Measurements from ENCODE around the gene CELF5. TPM values are rescaled to one million over a fixed set of nuclear protein-coding genes. Genes with fewer than 3 reads are reported as not detected.

The CELF5 gene
- total and polyA plus RNA-seq, 2 donors (not counting 1 experiment from before 2014, with no cell fraction given): 0.15 TPM; not detected in 1

DNA sequence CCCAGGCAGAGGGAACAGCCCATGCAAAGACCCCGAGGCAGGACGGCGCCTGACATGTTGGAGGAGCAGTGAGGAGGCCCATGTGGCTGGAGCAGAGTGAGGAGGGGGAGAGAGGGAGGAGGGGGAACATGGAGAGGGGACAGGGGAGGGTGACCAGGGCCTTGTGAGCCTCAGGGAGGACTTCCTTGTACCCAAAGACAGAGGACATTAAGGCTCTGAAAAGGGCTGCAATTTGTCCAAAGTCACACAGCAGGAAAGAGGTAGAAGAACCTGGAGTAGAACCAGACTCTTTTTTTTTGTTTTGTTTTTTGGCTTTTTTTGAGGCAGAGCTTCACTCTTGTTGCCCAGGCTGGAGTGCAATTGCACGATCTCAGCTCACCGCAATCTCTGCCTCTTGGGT, 67.2 kb downstream of the CELF5 start:
- no peaks in the 10 kb centered on the region for H4K20me1 ChIP-seq (ENCODE audit: control insufficient read depth, insufficient read depth, low read length, poor library complexity, severe bottlenecking)
- TF ChIP-seq, protein P1, sequence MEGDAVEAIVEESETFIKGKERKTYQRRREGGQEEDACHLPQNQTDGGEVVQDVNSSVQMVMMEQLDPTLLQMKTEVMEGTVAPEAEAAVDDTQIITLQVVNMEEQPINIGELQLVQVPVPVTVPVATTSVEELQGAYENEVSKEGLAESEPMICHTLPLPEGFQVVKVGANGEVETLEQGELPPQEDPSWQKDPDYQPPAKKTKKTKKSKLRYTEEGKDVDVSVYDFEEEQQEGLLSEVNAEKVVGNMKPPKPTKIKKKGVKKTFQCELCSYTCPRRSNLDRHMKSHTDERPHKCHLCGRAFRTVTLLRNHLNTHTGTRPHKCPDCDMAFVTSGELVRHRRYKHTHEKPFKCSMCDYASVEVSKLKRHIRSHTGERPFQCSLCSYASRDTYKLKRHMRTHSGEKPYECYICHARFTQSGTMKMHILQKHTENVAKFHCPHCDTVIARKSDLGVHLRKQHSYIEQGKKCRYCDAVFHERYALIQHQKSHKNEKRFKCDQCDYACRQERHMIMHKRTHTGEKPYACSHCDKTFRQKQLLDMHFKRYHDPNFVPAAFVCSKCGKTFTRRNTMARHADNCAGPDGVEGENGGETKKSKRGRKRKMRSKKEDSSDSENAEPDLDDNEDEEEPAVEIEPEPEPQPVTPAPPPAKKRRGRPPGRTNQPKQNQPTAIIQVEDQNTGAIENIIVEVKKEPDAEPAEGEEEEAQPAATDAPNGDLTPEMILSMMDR (IDR thresholded peaks at IDR 0.05): no peak
- TF ChIP-seq EZH2 (IDR thresholded peaks at IDR 0.05; ENCODE audit: borderline replicate concordance, insufficient read depth, low read depth, low read length, poor library complexity, severe bottlenecking): no peak
- H3K4me1 Mint-ChIP-seq: no peaks in the 10 kb centered on the region
- no peak overlapping the region for H3K4me3 Mint-ChIP-seq
- peaks cover 0 to 3% (median 0%) of the 10 kb centered on the region in 3 donors for H3K9me3 ChIP-seq (ENCODE audit: control extremely low read depth in 1 of 3, control insufficient read depth in 2 of 3, insufficient read depth in 1 of 3, low read length in 2 of 3)
- no peak overlapping the region for H3K27ac Mint-ChIP-seq
- CTCF ChIA-PET: no interaction called here
- no peak overlapping the region for H3K4me3 ChIP-seq (ENCODE audit: control extremely low read depth in 1 of 5, extremely low read depth in 1 of 5, insufficient read depth in 1 of 5, low read depth in 2 of 5, low read length in 4 of 5)
- 81% methylated on average over 5 of the region's 5 CpGs for WGBS (ENCODE audit: insufficient coverage)
- H3K36me3 ChIP-seq (replicated peaks in 1 of 2; ENCODE audit: control extremely low read depth in 1 of 2, control insufficient read depth in 1 of 2, extremely low read depth in 1 of 2, insufficient read depth in 2 of 2, low read length in 1 of 2): no peaks in the 10 kb centered on the region
- intact Hi-C loops (cut with micrococcal nuclease): no loop called here
- H3K9me3 Mint-ChIP-seq (ENCODE audit: insufficient read depth): no peaks in the 10 kb centered on the region
- no peaks in the 10 kb centered on the region for H3K79me2 ChIP-seq (ENCODE audit: control insufficient read depth, insufficient read depth, low read length)
- peaks cover 19% of the 10 kb centered on the region for H3K27me3 Mint-ChIP-seq
- no peak overlapping the region for H3K27ac ChIP-seq (ENCODE audit: low read length in 2 of 2)
- ATAC-seq (ENCODE audit: low read depth) (no peak), DNase-seq (no peak)
- no peak overlapping the region for H2AFZ ChIP-seq (ENCODE audit: insufficient read depth, low read depth, low read length, poor library complexity, severe bottlenecking)
- POLR2A ChIA-PET: no interaction called here
- no peak overlapping the region for H3K9ac ChIP-seq (ENCODE audit: low read length)
- no peaks in the 10 kb centered on the region for H3K4me1 ChIP-seq (ENCODE audit: control insufficient read depth in 2 of 2, insufficient read depth in 2 of 2, low read length in 2 of 2)
- peaks cover 0 to 21% (median 3%) of the 10 kb centered on the region in 4 experiments for H3K27me3 ChIP-seq (replicated peaks in 1 of 4; ENCODE audit: control extremely low read depth in 1 of 4, control insufficient read depth in 3 of 4, insufficient read depth in 4 of 4, low read length in 3 of 4)
- H3K4me2 ChIP-seq (replicated peaks; ENCODE audit: low read depth, low read length, poor library complexity, severe bottlenecking): no peak overlapping the region

DNA sequence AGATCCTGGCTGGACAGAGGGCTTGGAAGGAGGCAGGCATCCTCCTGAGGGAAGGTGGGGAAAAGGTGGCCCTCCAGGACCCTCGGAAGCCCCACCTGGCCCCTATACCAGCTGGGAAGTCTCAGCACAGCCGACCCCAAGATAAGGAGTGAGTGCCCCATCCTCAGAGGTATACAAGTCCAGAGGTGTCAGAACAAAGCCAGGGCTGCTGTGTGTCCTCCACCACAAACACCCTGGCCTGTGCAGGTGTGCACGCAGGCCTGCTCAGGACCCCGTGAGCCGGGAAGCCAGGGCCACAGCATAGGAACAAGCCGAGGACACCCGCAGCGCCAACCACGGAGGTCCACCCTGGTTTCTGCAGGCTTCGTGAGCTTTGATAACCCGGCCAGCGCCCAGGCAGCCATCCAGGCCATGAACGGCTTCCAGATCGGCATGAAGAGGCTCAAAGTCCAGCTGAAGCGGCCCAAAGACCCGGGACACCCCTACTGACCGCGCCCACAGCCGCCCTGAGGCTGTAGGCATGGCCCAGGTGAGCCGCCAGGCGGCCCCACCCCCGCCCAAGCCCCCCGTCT, 68.6 kb downstream of the CELF5 start:
- ATAC-seq (ENCODE audit: low read depth) (no peak), DNase-seq (no peak)
- intact Hi-C loops (cut with micrococcal nuclease): no loop called here
- no peaks in the 10 kb centered on the region for H3K4me1 ChIP-seq (ENCODE audit: control insufficient read depth in 2 of 2, insufficient read depth in 2 of 2, low read length in 2 of 2)
- peaks cover 15% of the 10 kb centered on the region for H3K27me3 Mint-ChIP-seq
- no peak overlapping the region for H3K4me3 Mint-ChIP-seq
- no peak overlapping the region for H3K4me2 ChIP-seq (replicated peaks; ENCODE audit: low read depth, low read length, poor library complexity, severe bottlenecking)
- H3K27ac Mint-ChIP-seq: no peak overlapping the region
- 93% methylated on average over 19 of the region's 23 CpGs for WGBS (ENCODE audit: insufficient coverage)
- ChIA-PET CTCF (interaction anchor here (0.6 kb wide), 1 partner anchor 159 kb away, joined by 4 read pairs; no protein-coding TSS in a partner anchor), POLR2A (no interaction called here)
- H3K27me3 ChIP-seq (replicated peaks in 1 of 4; ENCODE audit: control extremely low read depth in 1 of 4, control insufficient read depth in 3 of 4, insufficient read depth in 4 of 4, low read length in 3 of 4): peaks cover 0 to 21% (median 2%) of the 10 kb centered on the region in 4 experiments
- no peaks in the 10 kb centered on the region for H4K20me1 ChIP-seq (ENCODE audit: control insufficient read depth, insufficient read depth, low read length, poor library complexity, severe bottlenecking)
- H3K9ac ChIP-seq (ENCODE audit: low read length): no peak overlapping the region
- no peaks in the 10 kb centered on the region for H3K79me2 ChIP-seq (ENCODE audit: control insufficient read depth, insufficient read depth, low read length)
- no peak overlapping the region for H2AFZ ChIP-seq (ENCODE audit: insufficient read depth, low read depth, low read length, poor library complexity, severe bottlenecking)
- H3K27ac ChIP-seq (ENCODE audit: low read length in 2 of 2): no peak overlapping the region
- H3K4me1 Mint-ChIP-seq: no peaks in the 10 kb centered on the region
- H3K9me3 ChIP-seq (ENCODE audit: control extremely low read depth in 1 of 3, control insufficient read depth in 2 of 3, insufficient read depth in 1 of 3, low read length in 2 of 3): peaks cover 0 to 3% (median 0%) of the 10 kb centered on the region in 3 donors
- TF ChIP-seq, protein P1 (IDR thresholded peaks at IDR 0.05): no peak
- no peak for TF ChIP-seq EZH2 (IDR thresholded peaks at IDR 0.05; ENCODE audit: borderline replicate concordance, insufficient read depth, low read depth, low read length, poor library complexity, severe bottlenecking)
- no peak overlapping the region for H3K4me3 ChIP-seq (ENCODE audit: control extremely low read depth in 1 of 5, extremely low read depth in 1 of 5, insufficient read depth in 1 of 5, low read depth in 2 of 5, low read length in 4 of 5)
- H3K9me3 Mint-ChIP-seq (ENCODE audit: insufficient read depth): no peaks in the 10 kb centered on the region
- no peaks in the 10 kb centered on the region for H3K36me3 ChIP-seq (replicated peaks in 1 of 2; ENCODE audit: control extremely low read depth in 1 of 2, control insufficient read depth in 1 of 2, extremely low read depth in 1 of 2, insufficient read depth in 2 of 2, low read length in 1 of 2)

Data from B cell (primary cell).